HepG2 (cell line): ENCODE data around the gene NCKAP5L. TPM values are rescaled to one million over a fixed set of nuclear protein-coding genes. Genes with fewer than 3 reads are reported as not detected.
"Not testable (repeated sequence)": the region's sequence is repeated elsewhere in the genome, so short reads cannot be mapped to it uniquely, and the experiment has no call there.

Source experiments
- ATAC-seq: fragments of 200-7000 bp; cut with Tn5 transposase; 3 replicates; pipeline ENCODE4 v1.9.1; 2020; ENCODE audit warnings: mild to moderate bottlenecking, moderate library complexity
- BruUV-seq: library from RNA; stranded (reverse); fragments of 400-500 nt; replicated peaks from 2 replicates; lab custom pipeline; 2021; lab: Mats Ljungman, UMichigan
- CTCF ChIA-PET: fragments of 300-600 bp; formaldehyde crosslinking; extraction: SDS; loops from one replicate; lab custom pipeline; 2021; ENCODE audit warnings: low total read pairs, inconsistent platforms, low intra/inter-chr PET ratio; lab: Yijun Ruan, JAX
- POLR2A ChIA-PET: fragments of 350-600 bp; sonication (Branson Sonifier 250); formaldehyde crosslinking; loops from one replicate; lab custom pipeline; 2020; ENCODE audit warnings: antibody characterized with exemption, inconsistent platforms; lab: Yijun Ruan, JAX
- DNase-seq: peaks from one replicate; pipeline ENCODE4 v3.0.0-alpha.2; 2015; ENCODE audit warnings: low spot score
- FAIRE-seq: peaks from 3 replicates; lab custom pipeline; 2011; peaks lifted over from hg19 to GRCh38; lab: Jason Lieb, UNC
- H2AFZ ChIP-seq: one replicate; pipeline ENCODE4 v1.6.1; 2011; ENCODE audit warnings: low read length, inconsistent platforms
- H3K27ac ChIP-seq: fragments of 300-600 bp; 3 replicates; pipeline ENCODE4 v1.8.0; 2011; ENCODE audit warnings: mixed run types, mild to moderate bottlenecking, mixed read lengths, low read length, inconsistent platforms; ENCODE audit not compliant: insufficient read depth; ENCODE audit errors: extremely low read length
- H3K27me3 ChIP-seq, 2 experiments: fragments of 200-600 bp in 1 of 2; 2 replicates in 1 of 2; 3 replicates in 1 of 2; pipeline versions ENCODE4 v1.6.0 to v1.8.0; 2011; ENCODE audit warnings: low read length in 2 of 2, mild to moderate bottlenecking in 2 of 2, moderate library complexity in 2 of 2, inconsistent platforms in 1 of 2; ENCODE audit not compliant: insufficient read depth in 2 of 2, control insufficient read depth in 1 of 2
- H3K36me3 ChIP-seq, 2 experiments: fragments of 200-600 bp in 1 of 2; replicated peaks in 1 of 2; 2 replicates in 1 of 2; 3 replicates in 1 of 2; pipeline versions ENCODE4 v1.5.1 to v1.8.0; 2011; ENCODE audit warnings: low read length in 2 of 2, inconsistent platforms in 1 of 2; ENCODE audit not compliant: insufficient read depth in 2 of 2, control insufficient read depth in 1 of 2
- H3K4me1 ChIP-seq: 2 replicates; pipeline ENCODE4 v1.5.1; 2012; ENCODE audit warnings: low read length, inconsistent platforms; ENCODE audit not compliant: insufficient read depth
- H3K4me2 ChIP-seq: 2 replicates; pipeline ENCODE4 v1.6.0; 2011; ENCODE audit warnings: low read depth, low read length, inconsistent platforms
- H3K4me3 ChIP-seq, 3 experiments: fragments of 200-600 bp in 1 of 3; sonication (generic), shearing (Covaris generic) in 1 of 3; replicated peaks in 1 of 3; 2 replicates each; pipeline ENCODE4 v1.5.1; 2011 to 2016; ENCODE audit warnings: low read length in 3 of 3, inconsistent platforms in 2 of 3, low read depth in 2 of 3, mild to moderate bottlenecking in 2 of 3, control low read depth in 1 of 3, mixed read lengths in 1 of 3; ENCODE audit not compliant: insufficient read depth in 1 of 3
- H3K79me2 ChIP-seq: one replicate; pipeline ENCODE4 v1.6.1; 2011; ENCODE audit warnings: low read length, inconsistent platforms; ENCODE audit not compliant: insufficient read depth
- H3K9ac ChIP-seq: 2 replicates; pipeline ENCODE4 v1.6.0; 2011; ENCODE audit warnings: mild to moderate bottlenecking, low read depth, low read length, inconsistent platforms; ENCODE audit not compliant: insufficient read depth
- H3K9me3 ChIP-seq: 2 replicates; pipeline ENCODE4 v1.5.1; 2012; ENCODE audit warnings: mild to moderate bottlenecking, low read length
- H4K20me1 ChIP-seq: 2 replicates; pipeline ENCODE4 v1.6.0; 2011; ENCODE audit warnings: inconsistent platforms, mild to moderate bottlenecking, low read length, moderate library complexity; ENCODE audit not compliant: insufficient read depth
- CEBPB ChIP-seq: IDR thresholded peaks from 2 replicates; pipeline ENCODE4 v1.6.1; 2011; ENCODE audit warnings: low read depth, low read length, improper control_type of control experiment, borderline replicate concordance
- HMGA1 ChIP-seq: sonication (generic); formaldehyde crosslinking; conservative IDR thresholded peaks from 2 replicates; pipeline ENCODE4 v1.4.0; 2020; ENCODE audit warnings: missing genetic modification reagents
- WGBS: methylation state at CpG from one replicate; pipeline ENCODE4 v1.1.6; 2017; ENCODE audit warnings: low lambda C conversion rate; 5-methylcytosine and 5-hydroxymethylcytosine counted together
- in situ Hi-C: cut with HindIII; loops from 2 replicates; pipeline ENCODE4 v1.10.0; 2017; ENCODE audit warnings: low pct_unique_long_range_greater_than_20kb; ENCODE audit not compliant: extremely low pct_ligation_motif_present
- intact Hi-C: fragments of 100-400 bp; cut with micrococcal nuclease; formaldehyde crosslinking; loops from one replicate; pipeline ENCODE4 v1.10.0; 2022; ENCODE audit not compliant: unreplicated experiment
- polyA plus RNA-seq, 8 experiments: library from polyadenylated mRNA; depleted of rRNA in 3 of 8; stranded (reverse) in 7 of 8; unstranded in 1 of 8; fragments of >200 nt; fragmentation: Illumina TruSeq in 4 of 8; extraction: Trizol in 4 of 8; gene quantifications; 2 replicates each; pipeline versions ENCODE4 v1.2.1 to v1.2.3, GENCODE V29; 2011 to 2016; ENCODE audit warnings: low read depth in 4 of 8, missing spikeins in 1 of 8, mixed read lengths in 1 of 8; ENCODE audit not compliant: insufficient read depth in 1 of 8
- total RNA-seq, 5 experiments: library from RNA; depleted of rRNA; stranded (reverse); fragments of >200 nt; fragmentation: Illumina TruSeq; extraction: Trizol; gene quantifications; 2 replicates each; pipeline ENCODE4 v1.2.3, GENCODE V29; 2016; ENCODE audit warnings: low read depth in 1 of 5
- TF ChIP-seq, protein P1 (sequence below): sonication (generic); formaldehyde crosslinking; IDR thresholded peaks from 2 replicates; pipeline ENCODE4 v1.8.1; 2022; ENCODE audit warnings: low read depth, mild to moderate bottlenecking, missing genetic modification reagents

Gene NCKAP5L
- total and polyA plus RNA-seq, 2 of the 13 experiments (the other 11 are each of a cell fraction or from before 2014, with no cell fraction given), result 4.1 to 9.0 TPM

DNA sequence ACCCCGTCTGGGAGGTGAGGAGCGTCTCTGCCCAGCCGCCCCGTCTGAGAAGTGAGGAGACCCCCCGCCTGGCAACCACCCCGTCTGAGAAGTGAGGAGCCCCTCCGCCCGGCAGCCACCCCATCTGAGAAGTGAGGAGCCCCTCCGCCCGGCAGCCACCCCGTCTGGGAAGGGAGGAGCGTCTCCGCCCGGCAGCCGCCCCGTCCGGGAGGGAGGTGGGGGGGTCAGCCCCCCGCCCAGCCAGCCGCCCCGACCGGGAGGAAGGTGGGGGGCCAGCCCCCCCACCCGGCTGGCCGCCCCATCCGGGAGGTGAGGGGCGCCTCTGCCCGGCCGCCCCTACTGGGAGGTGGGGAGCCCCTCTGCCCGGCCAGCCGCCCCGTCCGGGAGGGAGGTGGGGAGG lies 32.7 kb upstream of the NCKAP5L start:
- CTCF ChIA-PET, FAIRE-seq, H2AFZ ChIP-seq, H3K9me3 ChIP-seq, DNase-seq, POLR2A ChIA-PET, H3K4me3 ChIP-seq, H3K4me2 ChIP-seq, H3K27me3 ChIP-seq, H3K36me3 ChIP-seq, H3K27ac ChIP-seq, BruUV-seq, H3K79me2 ChIP-seq, H3K9ac ChIP-seq, ATAC-seq, H4K20me1 ChIP-seq: not testable (repeated sequence)
- WGBS, result 80% methylated on average over 4 of the region's 31 CpGs
- intact Hi-C loops (loop anchor here (10.0 kb wide), 1 partner anchor 84 kb away; no protein-coding TSS in a partner anchor), in situ Hi-C loops (loop anchor here (10.0 kb wide), 1 partner anchor 194 kb away; the partner anchor contains the start of gene ASIC1)
- peaks cover 11% of the 10 kb centered on the region for H3K4me1 ChIP-seq

DNA sequence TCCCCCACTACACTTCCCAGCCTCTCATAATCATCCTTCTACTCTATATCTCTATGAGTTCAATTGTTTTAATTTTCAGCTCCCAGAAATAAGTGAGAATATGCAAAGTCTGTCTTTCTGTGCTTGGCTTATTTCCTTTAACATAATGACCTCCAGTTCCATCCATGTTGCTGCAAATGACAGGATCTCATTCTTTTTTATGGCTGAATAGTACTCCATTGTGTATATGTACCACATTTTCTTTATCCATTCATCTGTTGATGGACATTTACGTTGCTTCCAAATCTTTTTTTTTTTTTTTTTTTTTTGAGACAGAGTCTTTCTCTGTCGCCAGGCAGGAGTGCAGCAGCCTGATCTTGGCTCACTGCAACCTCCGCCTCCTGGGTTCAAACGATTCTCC lies 27.7 kb upstream of the NCKAP5L start:
- WGBS, result 57% methylated on average over 4 of the region's 4 CpGs
- H3K4me2 ChIP-seq, H3K4me1 ChIP-seq, H2AFZ ChIP-seq, in situ Hi-C loops, CTCF ChIA-PET, H3K79me2 ChIP-seq, DNase-seq, BruUV-seq, ATAC-seq, H3K9me3 ChIP-seq, H3K9ac ChIP-seq, H3K36me3 ChIP-seq, H4K20me1 ChIP-seq, H3K4me3 ChIP-seq, H3K27ac ChIP-seq, H3K27me3 ChIP-seq, FAIRE-seq, intact Hi-C loops: not testable (repeated sequence)
- POLR2A ChIA-PET, result interaction anchor here (1.5 kb wide), 1 partner anchor 13 kb away, joined by 4 read pairs; the partner anchor contains the start of gene BCDIN3D

DNA sequence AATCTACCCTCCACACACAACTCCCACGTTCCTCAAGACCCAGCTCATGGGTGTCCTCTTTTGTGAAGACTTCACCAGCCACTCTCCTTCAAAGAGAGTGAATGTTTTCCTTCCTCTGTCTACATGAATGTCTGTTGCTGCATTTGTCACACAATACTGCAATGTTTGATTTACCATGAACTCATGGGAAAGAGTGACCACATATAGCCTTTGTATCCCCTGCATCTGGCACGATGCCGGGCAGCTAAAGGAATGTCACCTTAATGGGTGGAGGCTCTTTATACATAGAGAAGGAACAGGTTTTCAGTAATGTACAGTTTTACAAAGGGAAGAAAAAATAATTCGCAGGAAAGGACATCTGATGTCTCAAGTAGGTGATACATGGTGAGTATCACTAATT lies 26.8 kb upstream of the NCKAP5L start:
- no TSS peak for BruUV-seq
- Histone ChIP-seq H3K4me3 (no peak overlapping the region), H3K36me3 (no peaks in the 10 kb centered on the region), H3K9ac (no peak overlapping the region), H4K20me1 (no peaks in the 10 kb centered on the region), H2AFZ (no peak overlapping the region), H3K27ac (no peak overlapping the region), H3K27me3 (peaks cover 0 to 4% of the 10 kb centered on the region in 2 experiments; a peak in 1 of 5 replicates), H3K4me1 (no peaks in the 10 kb centered on the region), H3K4me2 (no peak overlapping the region), H3K9me3 (no peaks in the 10 kb centered on the region), H3K79me2 (no peaks in the 10 kb centered on the region)
- WGBS, result 11% methylated on average over 4 of the region's 4 CpGs
- FAIRE-seq (no peak), DNase-seq (peak; percentile 55), ATAC-seq (no peak)
- TF ChIP-seq, protein P1, sequence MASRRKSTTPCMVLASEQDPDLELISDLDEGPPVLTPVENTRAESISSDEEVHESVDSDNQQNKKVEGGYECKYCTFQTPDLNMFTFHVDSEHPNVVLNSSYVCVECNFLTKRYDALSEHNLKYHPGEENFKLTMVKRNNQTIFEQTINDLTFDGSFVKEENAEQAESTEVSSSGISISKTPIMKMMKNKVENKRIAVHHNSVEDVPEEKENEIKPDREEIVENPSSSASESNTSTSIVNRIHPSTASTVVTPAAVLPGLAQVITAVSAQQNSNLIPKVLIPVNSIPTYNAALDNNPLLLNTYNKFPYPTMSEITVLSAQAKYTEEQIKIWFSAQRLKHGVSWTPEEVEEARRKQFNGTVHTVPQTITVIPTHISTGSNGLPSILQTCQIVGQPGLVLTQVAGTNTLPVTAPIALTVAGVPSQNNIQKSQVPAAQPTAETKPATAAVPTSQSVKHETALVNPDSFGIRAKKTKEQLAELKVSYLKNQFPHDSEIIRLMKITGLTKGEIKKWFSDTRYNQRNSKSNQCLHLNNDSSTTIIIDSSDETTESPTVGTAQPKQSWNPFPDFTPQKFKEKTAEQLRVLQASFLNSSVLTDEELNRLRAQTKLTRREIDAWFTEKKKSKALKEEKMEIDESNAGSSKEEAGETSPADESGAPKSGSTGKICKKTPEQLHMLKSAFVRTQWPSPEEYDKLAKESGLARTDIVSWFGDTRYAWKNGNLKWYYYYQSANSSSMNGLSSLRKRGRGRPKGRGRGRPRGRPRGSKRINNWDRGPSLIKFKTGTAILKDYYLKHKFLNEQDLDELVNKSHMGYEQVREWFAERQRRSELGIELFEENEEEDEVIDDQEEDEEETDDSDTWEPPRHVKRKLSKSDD, result no peak
- no peak for TF ChIP-seq HMGA1 (CRISPR knock-in tag)
- 0 out of 2 replicates have a peak, but pooled peaks have one; percentile 7 for TF ChIP-seq CEBPB
- in situ Hi-C loops, result no loop called here
- ChIA-PET CTCF (no interaction called here), POLR2A (interaction anchor here (1.5 kb wide), 1 partner anchor 12 kb away, joined by 4 read pairs; the partner anchor contains the start of gene BCDIN3D)
- intact Hi-C loops, result no loop called here
